Activated naive CD4-positive, alpha-beta T cell (primary cell): ENCODE results near the gene SLC4A7.
"Not testable (repeated sequence)": the region's sequence is repeated elsewhere in the genome, so short reads cannot be mapped to it uniquely, and the experiment has no call there.

ENCODE experiments used
- DNase-seq, 4 experiments: peaks; one replicate each; lab custom pipeline; 2025; lab: John Stamatoyannopoulos, UW

The SLC4A7 gene

DNA sequence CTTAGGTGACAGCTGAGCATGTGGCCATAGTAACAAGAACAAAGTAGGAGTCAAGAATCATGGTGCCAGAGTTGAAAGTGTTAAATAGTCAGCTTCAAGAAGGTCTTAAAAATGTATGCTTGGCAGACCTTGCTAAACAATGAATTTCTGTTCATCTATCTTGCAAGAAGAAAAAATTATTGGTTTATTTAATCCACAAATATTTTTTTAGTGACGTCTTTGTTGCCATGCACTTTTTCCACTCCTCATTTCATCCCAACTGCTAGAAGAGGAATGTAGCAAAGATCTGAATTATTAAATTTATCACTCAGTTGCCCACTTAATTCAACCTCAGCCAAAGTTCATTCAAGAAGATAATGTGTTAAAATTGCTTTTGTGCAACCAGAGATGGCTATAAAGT lies 3.2 kb upstream of the SLC4A7 start:
- no peak for DNase-seq

DNA sequence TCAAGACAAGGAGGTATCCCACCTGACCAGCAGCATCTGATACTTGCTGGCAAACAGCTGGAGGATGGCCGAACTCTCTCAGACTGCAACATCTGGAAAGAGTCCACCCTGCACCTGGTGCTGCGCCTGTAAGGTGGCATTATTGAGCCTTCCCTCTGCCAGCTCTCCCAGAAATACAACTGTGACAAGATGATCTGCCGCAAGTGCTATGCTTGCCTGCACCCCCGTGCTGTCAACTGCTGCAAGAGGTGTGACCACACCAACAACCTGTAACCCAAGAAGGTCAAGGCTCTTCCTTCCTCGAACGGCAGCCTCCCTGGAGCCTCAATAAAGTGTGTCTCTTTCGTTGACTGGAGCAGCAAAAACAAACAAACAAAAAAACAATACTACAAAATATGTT lies 2.2 kb upstream of the SLC4A7 start:
- no peak for DNase-seq

DNA sequence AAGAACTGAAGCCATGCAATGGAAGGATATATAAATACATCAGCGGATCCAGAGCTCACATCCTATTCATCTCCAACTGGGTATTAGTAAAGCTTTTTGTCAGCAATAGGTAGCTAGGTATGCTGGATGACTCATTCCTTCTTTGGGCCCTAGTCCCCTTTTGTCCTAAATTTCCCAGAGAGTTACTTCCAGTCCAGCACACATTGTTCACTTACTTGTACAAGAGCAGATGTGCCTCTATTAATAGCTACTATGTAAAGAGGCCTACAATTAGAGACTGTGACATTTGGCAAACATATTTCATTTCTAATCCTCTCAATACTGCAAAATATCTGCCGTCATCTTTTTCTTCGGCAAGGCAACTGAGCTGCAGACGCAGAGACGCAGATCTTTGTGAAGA lies 1.7 kb upstream of the SLC4A7 start:
- no peak for DNase-seq

DNA sequence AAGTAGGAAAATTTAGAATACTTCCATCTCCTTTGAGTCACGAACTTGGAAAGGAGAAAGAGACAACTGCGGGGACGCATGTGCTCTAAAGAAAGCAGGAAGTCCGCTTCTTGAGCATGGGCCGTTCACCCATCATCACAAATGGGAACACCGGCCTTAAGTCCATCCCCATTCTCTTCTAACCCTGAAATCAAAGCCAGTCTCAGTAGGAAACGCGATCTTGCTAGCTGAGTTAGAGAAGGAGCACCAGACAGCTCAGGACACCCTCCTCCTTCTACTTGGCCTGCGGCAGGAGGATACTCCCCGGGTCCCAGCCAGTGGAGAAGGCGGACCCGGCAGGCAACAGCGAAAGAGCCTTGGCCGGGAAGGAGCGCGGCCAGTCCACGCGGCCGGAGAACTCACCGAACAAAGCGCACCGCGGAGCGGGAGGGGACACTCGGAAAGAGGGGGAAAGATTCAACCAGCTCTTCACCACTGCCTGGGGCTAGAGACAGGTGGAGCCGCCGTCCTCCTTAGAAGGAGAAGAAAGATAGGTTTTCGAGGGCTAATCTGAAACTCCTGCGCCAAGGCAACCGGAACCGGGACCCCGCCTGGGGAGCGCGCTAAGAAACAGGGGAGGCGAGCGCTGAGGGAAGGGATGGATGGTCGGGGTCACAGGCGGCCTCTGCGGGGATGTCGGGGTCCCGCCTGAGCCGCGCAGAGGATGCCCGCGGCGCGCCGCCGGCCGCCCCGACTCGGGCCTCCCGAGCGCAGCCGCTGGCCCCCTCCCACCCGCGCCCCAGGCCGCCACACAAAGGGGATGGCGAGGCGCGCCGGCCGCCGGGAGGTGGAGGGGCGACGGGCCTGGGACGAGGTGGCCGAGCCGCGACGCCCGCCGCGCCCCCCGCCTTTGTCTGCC lies 818 bp downstream of the SLC4A7 start:
- DNase-seq = peak in 3 of 4 experiments; percentile 4 to 27 (median 4)

DNA sequence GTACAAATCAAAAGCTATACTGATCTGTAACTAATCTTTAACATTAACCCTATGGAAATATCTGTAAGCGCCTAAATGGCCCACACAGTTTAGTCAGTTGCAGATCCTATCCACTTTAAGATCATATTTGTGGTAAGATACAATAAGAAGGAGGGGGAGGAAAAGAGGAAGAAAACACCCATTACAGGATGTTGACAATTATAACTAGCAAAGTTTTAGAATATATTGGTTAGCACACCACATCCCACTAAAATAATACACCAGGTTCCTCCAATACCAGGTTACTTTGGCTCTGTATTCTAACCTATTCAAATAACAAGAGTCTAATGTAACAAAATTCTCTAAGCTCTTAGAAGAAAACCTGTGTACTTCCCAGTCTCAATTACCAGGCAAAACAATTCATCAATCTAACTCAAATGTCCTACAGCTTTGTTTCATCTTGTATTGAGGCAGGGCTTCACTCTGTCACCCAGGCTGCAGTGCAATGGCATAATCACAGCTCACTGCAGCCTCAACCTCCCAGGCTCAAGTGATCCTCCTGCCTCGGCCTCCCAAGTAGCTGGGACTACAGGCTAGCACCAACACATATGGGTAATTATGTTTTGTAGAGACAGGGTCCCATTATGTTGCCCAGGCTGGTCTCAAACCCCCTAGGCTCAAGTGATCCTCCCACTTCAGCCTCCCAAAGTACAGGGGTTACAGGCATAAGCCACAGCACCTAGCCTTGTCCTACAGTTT lies 4.2 kb downstream of the SLC4A7 start:
- DNase-seq = no peak

DNA sequence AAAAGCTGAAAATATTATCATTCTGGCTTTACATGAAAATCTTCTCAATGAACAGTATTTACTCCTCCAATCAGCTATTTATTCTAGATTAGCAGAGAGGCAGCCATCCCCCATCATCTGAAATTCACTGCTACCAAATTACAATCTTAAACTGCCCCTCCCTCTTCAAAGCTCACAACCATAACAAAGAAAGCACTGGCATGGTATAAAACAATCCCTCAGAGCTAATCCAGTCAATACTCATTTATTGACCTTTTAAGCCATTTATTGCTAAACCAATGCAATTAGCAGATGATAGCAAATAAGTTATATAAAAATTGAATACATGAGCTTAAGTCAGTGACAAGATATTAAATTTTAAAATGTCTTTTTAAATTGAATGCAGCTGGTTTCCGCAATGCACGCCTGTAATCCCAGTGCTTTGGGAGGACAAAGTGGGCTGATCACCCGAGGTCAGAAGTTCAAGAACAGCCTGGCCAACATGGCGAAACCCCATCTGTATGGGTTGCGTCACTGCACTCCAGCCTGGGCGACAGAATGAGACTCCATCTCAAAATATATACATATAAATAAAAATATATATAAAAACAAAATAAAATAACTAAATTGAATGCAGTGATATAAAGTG lies 12.1 kb downstream of the SLC4A7 start:
- no peak for DNase-seq

DNA sequence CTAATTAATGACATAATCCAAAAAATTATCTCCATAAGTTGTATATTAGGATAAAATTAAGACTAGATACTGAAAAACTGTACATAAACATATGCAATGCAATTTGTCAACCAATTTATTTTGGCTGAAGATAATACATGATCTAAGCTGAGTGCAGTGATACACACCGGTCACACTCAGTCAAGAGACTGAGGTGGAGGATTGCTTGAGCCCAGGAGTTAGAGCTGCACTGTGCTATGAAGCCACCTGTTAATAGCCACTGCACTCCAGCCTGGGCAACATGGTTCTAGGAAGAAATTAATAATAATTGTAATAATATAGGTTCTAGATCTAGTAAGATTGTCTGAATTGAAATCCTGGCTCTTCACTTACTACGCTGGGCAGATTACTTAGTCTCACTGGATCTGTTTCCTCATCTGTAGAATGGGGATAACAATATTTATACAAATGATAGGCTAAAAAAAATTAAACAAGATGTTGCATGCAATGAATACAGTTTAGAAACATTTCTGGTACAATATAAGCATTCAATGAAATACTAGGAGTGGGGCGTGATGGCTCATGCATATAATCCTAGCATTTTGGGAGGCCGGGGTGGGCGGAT lies 15.8 kb downstream of the SLC4A7 start:
- DNase-seq = no peak

DNA sequence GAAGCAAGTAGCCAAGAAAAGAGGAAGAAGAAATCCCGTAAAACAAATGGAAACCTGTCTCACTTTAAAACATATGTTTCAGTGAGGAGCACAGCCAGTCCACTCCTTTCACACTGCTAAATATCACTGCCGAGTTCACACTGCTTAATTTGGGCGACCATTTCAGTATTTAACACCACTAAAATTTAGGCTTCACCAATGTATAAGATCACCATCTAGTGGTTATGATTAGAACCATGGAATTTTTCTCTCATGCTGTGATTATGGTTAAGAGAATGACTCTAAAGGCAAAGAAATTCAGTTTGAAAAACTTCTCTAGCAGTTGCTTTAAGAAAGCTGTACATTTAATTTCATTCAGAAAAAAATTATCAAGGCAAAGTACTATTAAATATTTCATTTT lies 16.6 kb downstream of the SLC4A7 start:
- no peak for DNase-seq

DNA sequence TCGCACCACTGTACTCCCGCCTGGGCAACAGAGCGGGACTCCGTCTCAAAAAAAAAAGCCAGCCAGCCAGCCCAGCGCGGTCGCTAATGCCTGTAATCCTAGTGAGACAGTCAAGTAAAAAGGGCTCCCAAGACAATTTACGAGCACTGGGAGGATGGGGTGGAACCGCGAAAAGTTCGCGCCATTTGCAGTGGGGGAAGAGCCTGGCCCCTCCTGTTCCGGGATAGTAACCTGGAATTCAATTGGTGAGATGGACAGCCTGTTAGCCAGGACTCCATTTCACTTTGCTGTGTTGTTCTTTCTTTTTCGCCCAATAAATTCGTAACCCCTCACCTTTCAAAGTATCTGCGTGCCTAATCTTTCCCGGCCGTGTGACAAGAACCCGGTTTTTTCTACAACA lies 19.5 kb downstream of the SLC4A7 start:
- DNase-seq = no peak

DNA sequence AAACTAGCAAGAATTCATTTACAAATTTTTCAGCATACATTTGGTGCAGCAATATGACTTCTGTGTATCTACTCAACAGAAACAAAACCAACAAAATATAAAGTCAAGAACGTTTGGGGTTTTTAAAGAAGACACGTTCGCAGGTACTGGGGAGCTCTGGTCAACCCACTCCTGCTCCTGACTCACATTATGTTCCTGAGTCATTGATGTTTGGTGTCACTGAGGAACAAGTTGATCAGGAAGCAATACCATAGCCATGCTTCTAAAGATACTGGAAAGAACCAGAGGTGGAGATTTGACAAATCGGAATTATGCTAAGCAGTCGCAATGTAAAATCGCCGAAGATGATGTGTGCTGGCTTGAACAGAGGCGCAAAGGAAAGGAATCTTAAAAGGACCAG lies 22.0 kb downstream of the SLC4A7 start:
- DNase-seq = no peak

DNA sequence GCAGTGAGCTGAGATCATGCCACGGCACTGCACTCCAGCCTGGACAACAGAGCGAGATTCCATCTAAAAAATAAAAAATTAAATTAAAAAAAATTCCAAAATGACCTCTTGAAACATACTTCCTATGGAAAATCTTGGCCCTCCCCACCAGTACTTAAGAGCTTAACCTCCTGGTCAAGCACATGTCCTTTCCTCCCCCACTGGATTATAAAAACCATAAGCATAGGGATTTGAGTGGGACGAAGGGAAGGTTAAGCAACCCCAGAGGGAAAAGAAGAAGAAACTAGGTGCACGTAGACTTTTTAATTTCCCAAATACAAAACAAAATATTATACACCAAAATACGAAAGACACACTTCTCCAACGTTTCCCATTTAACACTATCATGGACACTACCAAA lies 25.3 kb downstream of the SLC4A7 start:
- no peak for DNase-seq

DNA sequence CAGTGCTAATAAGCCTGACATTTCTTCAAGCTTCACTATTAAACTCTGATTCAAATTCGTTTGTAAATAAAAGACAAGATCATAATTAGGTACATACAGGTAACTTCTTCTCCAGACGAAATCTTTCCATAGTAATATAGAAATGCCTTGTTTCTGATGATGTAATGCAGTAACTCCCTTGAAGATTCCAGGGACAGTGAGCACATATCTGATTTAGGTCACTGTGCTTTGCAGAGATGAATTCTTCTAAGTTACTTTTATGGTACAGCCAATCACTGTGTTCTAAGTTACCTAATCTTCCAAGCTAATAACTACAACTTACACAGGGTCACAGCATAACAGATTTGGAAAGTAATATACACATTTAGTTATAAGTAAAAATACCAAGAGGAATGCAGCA lies 27.6 kb downstream of the SLC4A7 start:
- no peak for DNase-seq

DNA sequence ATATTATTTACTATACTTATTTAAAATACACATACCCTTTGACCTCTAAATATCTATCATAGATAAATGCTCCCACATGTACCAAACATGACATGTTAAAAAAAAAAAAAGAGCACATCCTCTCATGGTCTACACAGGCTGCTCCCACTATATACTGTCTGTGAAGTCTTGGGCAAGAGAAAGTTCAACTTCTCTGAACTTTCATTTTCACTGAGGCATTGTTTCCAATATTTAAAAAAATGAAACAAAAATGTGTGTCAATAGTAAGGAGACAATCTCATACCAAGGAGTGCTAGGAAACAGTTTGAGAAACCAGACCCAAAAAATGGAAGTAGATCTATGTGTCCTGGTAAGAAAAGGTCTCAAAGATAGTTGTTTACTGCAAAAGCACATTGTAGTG lies 29.3 kb downstream of the SLC4A7 start:
- DNase-seq = no peak

DNA sequence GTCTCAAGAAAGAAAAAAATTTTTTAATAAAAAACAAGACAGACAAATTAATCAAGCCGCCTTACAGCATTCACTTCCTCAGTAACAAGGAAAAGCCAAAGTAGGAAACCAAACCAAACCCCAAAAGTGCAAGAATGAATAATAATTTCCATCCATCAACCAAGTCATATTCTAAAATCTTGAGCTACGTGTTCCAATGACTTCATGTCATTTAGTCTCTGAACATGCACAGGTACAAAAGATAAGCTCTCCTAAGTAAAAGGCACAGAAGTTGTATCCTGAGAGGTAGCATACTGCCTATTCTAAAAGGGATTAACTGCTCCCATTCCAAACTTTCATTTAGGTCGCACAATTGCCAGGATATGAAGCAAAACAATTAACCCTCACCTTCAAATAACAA lies 29.7 kb downstream of the SLC4A7 start:
- DNase-seq = no peak

DNA sequence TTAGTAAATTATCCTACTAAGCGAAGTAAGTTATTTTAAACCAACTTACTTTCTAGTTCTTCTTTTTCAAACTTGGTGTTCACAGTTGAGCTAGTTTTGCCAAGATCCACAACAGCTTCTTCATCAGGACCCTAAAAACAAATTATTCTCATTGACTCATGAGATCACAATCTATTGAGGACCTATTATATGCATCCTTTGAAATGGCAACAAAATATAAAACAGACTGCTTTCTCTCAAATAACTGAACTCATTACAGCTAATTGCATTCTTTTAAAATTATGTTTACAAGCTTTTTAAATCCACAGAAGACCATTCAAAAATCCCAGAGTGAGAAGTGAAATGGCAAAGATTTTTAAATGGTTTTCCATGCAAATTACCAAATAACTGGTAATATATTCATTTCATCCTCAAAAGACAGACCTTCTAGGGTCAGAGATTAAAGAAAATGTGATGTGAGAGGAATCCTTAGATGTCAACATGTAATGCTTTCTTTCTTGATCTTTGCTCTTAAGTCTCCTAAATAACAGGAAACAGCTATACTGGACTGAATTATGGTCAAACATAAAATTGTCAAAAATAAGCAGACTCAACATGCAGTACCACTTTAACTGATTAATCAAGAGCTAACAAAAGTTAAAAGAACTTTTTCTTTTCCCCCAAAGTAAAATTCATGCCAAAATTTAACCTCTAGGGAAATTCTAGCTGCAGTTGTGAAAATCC lies 31.7 kb downstream of the SLC4A7 start:
- DNase-seq = no peak

DNA sequence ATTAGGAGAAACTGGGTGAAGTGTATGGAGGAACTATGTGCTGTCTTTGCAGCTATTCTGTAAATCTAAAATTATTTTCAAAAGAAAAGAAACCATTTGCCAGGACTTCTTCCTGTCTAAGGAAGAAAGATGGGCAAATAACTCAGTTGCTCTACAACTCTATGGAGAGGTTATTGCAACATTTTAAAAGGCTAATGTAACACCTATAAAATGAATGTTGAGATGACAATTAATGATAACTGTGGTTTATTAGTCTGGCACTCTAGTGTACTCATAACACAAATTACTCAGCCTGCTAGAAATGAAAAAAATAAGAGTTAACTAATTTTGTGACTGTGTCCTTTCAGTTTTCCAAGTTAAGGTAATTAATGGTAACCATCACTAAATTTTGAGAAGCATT lies 32.3 kb downstream of the SLC4A7 start:
- no peak for DNase-seq

DNA sequence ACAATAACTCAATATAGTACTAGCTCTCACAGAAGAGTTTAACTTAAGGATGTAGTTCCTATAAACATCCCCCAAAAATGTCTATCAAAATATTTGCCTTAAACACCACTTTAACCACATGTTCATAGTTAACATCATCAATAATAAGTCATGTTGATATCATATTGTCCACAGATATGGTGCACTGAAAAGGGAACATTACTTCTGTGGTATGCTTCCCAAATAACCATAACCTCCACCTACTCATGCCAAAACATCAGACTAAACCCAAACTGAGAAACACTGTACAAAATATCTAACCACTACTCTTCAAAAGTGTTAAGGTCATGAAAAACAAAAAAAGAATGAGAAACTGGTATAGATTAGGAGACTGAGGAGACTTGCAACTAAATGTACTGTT lies 32.9 kb downstream of the SLC4A7 start:
- DNase-seq = no peak

DNA sequence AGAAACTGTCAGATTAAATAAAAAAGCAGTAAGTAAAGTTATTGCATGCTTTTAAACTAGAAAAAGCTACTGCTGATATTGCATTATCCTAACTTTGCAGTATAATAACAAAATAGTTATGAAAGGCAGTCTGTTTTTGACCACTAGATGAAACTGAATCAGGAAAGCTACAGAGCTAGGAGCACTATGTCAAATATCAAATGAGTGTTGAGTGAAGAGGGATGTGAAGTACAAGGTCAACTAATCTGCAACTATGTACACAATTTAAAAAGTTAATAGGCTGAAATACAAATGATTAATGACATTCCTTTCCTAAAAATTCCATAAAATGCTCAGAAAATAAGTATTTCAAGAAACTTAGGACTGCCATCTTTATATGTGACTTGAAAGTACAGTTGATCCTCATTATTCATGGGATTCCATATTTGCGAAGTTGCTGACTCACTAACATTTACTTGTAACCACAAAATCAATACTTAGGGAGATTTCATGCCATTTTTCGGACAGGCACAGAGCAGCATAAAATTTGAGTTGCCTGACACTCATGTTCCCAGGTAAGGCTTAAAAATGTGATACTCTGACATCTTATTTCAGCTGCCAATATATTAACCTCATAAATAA lies 34.5 kb downstream of the SLC4A7 start:
- no peak for DNase-seq

DNA sequence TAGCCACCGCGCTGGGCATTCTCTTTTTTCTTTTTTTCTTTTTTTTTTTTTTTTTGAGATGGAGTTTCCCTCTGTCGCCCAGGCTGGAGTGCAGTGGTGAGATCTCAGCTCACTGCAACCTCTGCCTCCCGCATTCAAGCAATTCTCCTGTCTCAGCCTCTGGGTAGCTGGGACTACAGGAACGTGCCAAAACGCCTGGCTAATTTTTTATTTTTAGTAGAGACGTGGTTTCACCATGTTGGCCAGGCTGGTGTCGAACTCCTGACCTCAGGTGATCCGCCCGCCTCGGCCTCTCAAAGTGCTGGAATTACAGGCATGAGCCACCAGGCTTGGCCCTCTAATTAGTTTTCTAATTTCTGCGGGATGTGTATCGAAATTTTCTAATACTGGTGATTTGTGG lies 41.2 kb downstream of the SLC4A7 start:
- not testable (repeated sequence) for DNase-seq

DNA sequence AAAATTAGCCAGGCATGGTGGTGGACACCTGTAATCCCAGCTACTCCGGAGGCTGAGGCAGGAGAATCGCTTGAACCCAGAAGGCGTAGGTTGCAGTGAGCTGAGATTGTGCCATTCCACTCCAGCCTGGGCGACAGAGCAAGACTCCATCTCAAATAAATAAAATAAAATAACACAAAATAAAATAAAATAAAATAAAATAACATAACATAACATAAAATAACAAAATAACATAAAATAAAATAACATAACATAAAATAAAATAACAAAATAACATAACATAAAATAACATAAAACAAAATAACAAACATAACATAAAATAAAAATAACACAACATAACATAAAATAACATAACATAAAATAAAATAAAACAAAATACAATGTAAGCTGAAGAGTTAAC lies 45.8 kb downstream of the SLC4A7 start:
- DNase-seq = not testable (repeated sequence)

DNA sequence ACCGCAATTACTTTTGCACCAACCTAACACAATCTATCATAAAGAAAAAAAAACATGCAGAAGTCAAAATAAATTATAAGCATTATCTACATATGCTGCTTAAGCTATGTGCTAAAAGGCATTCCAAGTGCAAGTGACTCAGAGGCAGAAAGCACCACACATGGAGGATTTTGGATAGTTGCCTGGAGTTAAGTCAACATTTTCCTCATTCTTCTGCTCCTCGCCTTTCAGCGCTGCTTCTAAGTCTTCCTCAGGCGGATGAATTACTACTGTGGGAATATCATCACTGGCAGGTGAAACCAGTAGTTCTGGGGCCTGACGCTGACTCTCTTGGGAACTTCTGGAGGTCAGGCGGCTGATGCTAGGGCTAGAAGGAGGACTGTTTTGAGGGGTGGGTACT lies 53.1 kb downstream of the SLC4A7 start:
- DNase-seq = no peak
